Aorta (tissue), 5 donors: ENCODE data around the gene STK31. TPM values are rescaled to one million over a fixed set of nuclear protein-coding genes. Genes with fewer than 3 reads are reported as not detected.
A peak's percentile ranks its signal among the peaks of the same experiment; 100 is the strongest.
"Not testable (repeated sequence)": the region's sequence is repeated elsewhere in the genome, so short reads cannot be mapped to it uniquely, and the experiment has no call there.

Source experiments
- ATAC-seq: fragments of 200-7000 bp; cut with Tn5 transposase; one replicate; pipeline ENCODE4 v1.9.1; 2022; ENCODE audit warnings: moderate library complexity; ENCODE audit not compliant: low FRiP score
- DNase-seq, 2 donors: peaks; one replicate each; pipeline ENCODE4 v3.0.0-alpha.2; 2020
- H3K27ac ChIP-seq, 2 donors: one replicate each; pipeline ENCODE4 v1.5.1; 2013; ENCODE audit warnings: low read length in 2 of 2, mild to moderate bottlenecking in 2 of 2, moderate library complexity in 2 of 2, control low read depth in 1 of 2, inconsistent platforms in 1 of 2, low read depth in 1 of 2
- H3K27me3 ChIP-seq, 2 donors: one replicate each; pipeline ENCODE4 v1.6.1; 2013; ENCODE audit warnings: control low read depth in 1 of 2, low read length in 1 of 2, mild to moderate bottlenecking in 1 of 2, moderate library complexity in 1 of 2; ENCODE audit not compliant: insufficient read depth in 2 of 2, control insufficient read depth in 1 of 2
- H3K36me3 ChIP-seq, 2 donors: one replicate each; pipeline ENCODE4 v1.6.1; 2013; ENCODE audit warnings: control low read depth in 1 of 2, low read length in 1 of 2, mild to moderate bottlenecking in 1 of 2; ENCODE audit not compliant: insufficient read depth in 2 of 2, control insufficient read depth in 1 of 2
- H3K4me1 ChIP-seq, 2 donors: one replicate each; pipeline ENCODE4 v1.6.1; 2013; ENCODE audit warnings: low read length in 2 of 2, control low read depth in 1 of 2, mild to moderate bottlenecking in 1 of 2, moderate library complexity in 1 of 2; ENCODE audit not compliant: insufficient read depth in 2 of 2, control insufficient read depth in 1 of 2
- H3K4me3 ChIP-seq, 2 donors: one replicate each; pipeline ENCODE4 v1.5.1; 2013; ENCODE audit warnings: low read length in 2 of 2, control low read depth in 1 of 2, mild to moderate bottlenecking in 1 of 2
- H3K9me3 ChIP-seq: one replicate; pipeline ENCODE4 v1.6.1; 2013; ENCODE audit warnings: mild to moderate bottlenecking, low read length; ENCODE audit not compliant: control insufficient read depth
- WGBS, 2 donors: extraction: QIAGEN DNeasy Blood & Tissue Kit; methylation state at CpG; one replicate each; pipeline ENCODE4 v1.1.7; 2013; 5-methylcytosine and 5-hydroxymethylcytosine counted together
- intact Hi-C, 2 donors: fragments of 100-400 bp; cut with DNase I; formaldehyde crosslinking; loops; one replicate each; pipeline versions ENCODE4 v1.14.2 to v1.15.0; 2022
- polyA plus RNA-seq, 2 donors: library from polyadenylated mRNA; stranded (reverse); fragments of 200-250 nt; gene quantifications; one replicate each; pipeline ENCODE4 v1.2.3, GENCODE V29; 2013
- total RNA-seq, 2 donors: library from RNA; stranded (reverse); fragmentation: NEBNext Ultra II Directional; extraction: Animal tissue kit (Norgen Biotek cat#: 25700); gene quantifications; one replicate each; pipeline ENCODE4 v1.2.1, GENCODE V29; 2021
- donor health status: healthy with polysubstance abuse.
- donor health status: Bipolar disorder and iron deficiency.
- donor health status: DM: no; HTN: no; CAD: no.
- donor health status: DM: no; HTN: no; CAD: no.
- donor health status: DM: yes; HTN: yes; CAD: no.

The STK31 gene
- total and polyA plus RNA-seq, 4 donors: 0.13 to 2.2 (median 0.94) TPM; not detected in 1

- 7% methylated on average over 42 of the region's 42 CpGs for WGBS, 2 donors
- Histone ChIP-seq H3K4me1 (no peaks in the 10 kb centered on the region), H3K36me3 (no peaks in the 10 kb centered on the region), H3K4me3 (peak overlapping the region; percentile 73 to 85), H3K27me3 (no peaks in the 10 kb centered on the region), H3K27ac (peak overlapping the region in 1 of 2 donors; percentile 29), H3K9me3 (no peaks in the 10 kb centered on the region)
- intact Hi-C loops: loop anchor here (5.0 kb wide), 1 partner anchor 83 kb away; the partner anchor contains the start of gene CCDC126 (in 2 of the 2)
- DNase-seq (peak; percentile 70 to 81), ATAC-seq (peak; percentile 80)
Observed at GRCh38 chr7:23680414-23681405, 29.3 kb upstream of the STK31 start.

DNA sequence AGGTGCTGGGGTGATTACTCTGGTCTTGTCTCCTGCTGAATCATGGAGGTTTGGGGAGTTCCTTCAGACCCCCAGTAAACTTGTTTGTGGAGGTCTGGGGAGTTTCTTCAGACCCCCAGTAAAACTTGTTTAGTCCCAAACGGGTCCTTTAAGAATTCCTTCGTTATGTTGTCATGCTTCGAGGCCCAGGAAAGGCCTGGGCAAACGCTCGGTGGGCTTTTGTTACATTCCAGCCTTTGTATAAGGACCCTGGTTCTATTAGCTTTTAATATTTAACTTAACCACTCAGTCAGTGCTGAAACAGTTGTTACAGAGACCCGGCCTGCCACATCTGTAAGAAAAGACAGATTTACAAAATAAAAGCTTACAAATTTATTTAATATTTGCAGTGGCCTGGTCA lies 26.0 kb upstream of the STK31 start:
- not testable (repeated sequence) for ATAC-seq
- intact Hi-C loops: loop anchor here (5.0 kb wide), 1 partner anchor 87 kb away; the partner anchor contains the start of gene CCDC126 (in 2 of the 2)

DNA sequence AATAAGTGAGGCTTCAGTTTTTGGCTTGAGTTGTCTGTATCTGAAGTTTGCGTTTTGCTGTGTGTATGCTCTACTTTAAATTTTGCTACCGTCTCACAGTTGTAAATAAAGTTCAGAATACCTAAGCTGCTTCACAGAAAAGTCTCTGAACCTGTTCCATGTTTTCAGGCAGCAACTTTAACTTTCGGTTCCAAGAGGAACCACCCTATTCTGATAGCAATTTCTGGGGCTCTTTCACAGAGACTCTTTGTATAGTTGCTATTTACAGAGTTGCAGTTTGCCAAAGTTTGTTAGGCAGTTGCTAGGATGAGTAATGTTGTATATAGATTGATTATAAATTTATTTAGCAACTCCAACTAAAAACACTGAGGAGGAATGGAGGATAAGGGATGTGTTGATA lies 24.3 kb upstream of the STK31 start:
- Histone ChIP-seq H3K27ac (no peak overlapping the region), H3K4me3 (no peak overlapping the region), H3K4me1 (no peaks in the 10 kb centered on the region), H3K9me3 (no peaks in the 10 kb centered on the region), H3K36me3 (no peaks in the 10 kb centered on the region), H3K27me3 (no peaks in the 10 kb centered on the region)
- no peak for ATAC-seq
- 73 to 75% methylated on average over 3 of the region's 3 CpGs for WGBS, 2 donors
- DNase-seq: no peak
- intact Hi-C loops: no loop called here

More for the DNA sequence above, 26.0 kb upstream of the STK31 start:
- not testable (repeated sequence) for H3K36me3 ChIP-seq, H3K27ac ChIP-seq, H3K4me1 ChIP-seq, H3K27me3 ChIP-seq, H3K9me3 ChIP-seq, DNase-seq, H3K4me3 ChIP-seq
- WGBS, 2 donors: 61 to 69% methylated on average over 6 of the region's 6 CpGs

DNA sequence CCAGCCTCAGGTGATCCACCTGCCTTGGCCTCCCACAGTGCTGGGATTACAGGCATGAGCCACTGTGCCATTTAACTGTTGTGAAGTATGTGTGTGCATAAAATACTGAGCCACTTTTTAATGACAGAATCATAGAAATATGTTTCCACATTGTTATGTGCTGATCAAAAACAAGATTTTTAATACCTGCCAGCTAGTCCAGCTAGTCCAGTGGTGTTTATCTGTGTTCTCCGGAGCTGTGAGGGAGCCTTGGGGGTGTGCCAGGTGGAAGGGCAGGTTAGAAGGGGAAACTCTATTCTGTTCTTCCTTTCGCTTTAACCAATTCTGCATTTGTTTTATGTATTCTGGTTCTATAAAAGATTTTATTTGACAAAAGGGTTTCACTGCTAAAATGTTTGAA lies 23.0 kb upstream of the STK31 start:
- H3K9me3 ChIP-seq: no peaks in the 10 kb centered on the region
- H3K27ac ChIP-seq: no peak overlapping the region
- 41 to 48% methylated on average over 2 of the region's 2 CpGs for WGBS, 2 donors
- no peak overlapping the region for H3K4me3 ChIP-seq
- ATAC-seq (no peak), DNase-seq (no peak)
- no peaks in the 10 kb centered on the region for H3K27me3 ChIP-seq
- no peaks in the 10 kb centered on the region for H3K4me1 ChIP-seq
- intact Hi-C loops: no loop called here
- no peaks in the 10 kb centered on the region for H3K36me3 ChIP-seq

DNA sequence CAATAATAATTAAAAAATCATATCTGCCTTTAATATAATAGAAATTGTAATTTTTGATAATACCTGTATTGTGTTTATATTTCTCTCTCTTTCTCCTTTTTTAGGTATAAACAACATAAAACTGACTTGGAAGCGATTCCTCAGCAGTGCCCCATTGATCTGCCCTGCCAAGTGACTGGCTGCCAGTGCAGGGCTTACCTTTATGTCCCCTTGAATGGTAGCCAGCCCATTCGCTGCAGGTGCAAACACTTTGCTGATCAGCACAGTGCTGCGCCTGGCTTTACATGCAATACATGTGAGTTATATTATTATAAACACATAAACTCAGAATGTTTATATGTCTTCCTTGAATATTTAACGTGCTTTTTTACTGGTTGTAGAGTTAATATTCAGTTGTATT lies 20.9 kb upstream of the STK31 start:
- WGBS, 2 donors: 92 to 93% methylated on average over 4 of the region's 4 CpGs
- H3K27me3 ChIP-seq: no peaks in the 10 kb centered on the region
- no peaks in the 10 kb centered on the region for H3K9me3 ChIP-seq
- no peak overlapping the region for H3K4me3 ChIP-seq
- intact Hi-C loops: no loop called here
- no peak overlapping the region for H3K27ac ChIP-seq
- ATAC-seq (no peak), DNase-seq (no peak)
- H3K36me3 ChIP-seq: no peaks in the 10 kb centered on the region
- no peaks in the 10 kb centered on the region for H3K4me1 ChIP-seq

DNA sequence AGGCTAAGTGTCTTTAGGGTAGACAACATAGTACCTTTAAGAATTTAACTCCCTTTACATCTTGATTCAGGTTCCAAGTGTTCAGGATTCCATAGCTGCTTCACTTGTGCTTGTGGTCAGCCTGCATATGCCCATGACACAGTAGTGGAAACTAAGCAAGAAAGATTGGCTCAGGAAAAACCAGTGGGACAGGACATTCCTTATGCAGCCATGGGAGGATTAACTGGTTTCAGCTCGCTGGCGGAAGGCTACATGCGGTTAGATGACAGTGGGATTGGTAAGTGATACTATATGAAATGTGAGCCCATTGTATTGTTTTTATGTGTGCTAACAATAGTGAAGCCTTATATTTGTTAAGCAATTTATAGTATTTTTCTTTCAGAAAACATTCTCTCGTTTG lies 18.7 kb upstream of the STK31 start:
- no peak overlapping the region for H3K4me3 ChIP-seq
- DNase-seq: no peak
- no peak for ATAC-seq
- peaks cover 0 to 2% of the 10 kb centered on the region in 2 donors for H3K36me3 ChIP-seq
- H3K4me1 ChIP-seq: no peaks in the 10 kb centered on the region
- no peak overlapping the region for H3K27ac ChIP-seq
- intact Hi-C loops: no loop called here
- no peaks in the 10 kb centered on the region for H3K27me3 ChIP-seq
- WGBS, 2 donors: 90 to 91% methylated on average over 4 of the region's 4 CpGs
- no peaks in the 10 kb centered on the region for H3K9me3 ChIP-seq

DNA sequence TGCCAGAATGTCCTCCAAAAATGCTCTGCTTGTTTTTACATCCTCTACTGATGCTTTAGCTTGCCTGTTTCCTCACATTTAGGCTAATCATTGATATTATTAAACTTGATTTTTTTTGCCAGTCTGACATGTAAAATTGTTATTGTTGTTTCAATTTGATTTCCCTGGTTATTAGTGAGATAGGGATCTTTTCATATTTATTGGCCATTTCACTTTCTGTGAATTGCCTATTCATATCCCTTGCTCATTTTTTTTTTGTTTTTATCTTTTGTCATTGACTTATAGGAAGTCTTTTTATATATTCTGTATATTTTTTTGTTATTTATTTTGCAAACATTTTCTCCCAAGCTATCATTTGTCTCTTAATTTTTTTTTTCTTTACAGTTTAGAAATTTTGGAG lies 16.8 kb upstream of the STK31 start:
- peaks cover 0 to 2% of the 10 kb centered on the region in 2 donors for H3K36me3 ChIP-seq
- no peaks in the 10 kb centered on the region for H3K27me3 ChIP-seq
- no peak for ATAC-seq

DNA sequence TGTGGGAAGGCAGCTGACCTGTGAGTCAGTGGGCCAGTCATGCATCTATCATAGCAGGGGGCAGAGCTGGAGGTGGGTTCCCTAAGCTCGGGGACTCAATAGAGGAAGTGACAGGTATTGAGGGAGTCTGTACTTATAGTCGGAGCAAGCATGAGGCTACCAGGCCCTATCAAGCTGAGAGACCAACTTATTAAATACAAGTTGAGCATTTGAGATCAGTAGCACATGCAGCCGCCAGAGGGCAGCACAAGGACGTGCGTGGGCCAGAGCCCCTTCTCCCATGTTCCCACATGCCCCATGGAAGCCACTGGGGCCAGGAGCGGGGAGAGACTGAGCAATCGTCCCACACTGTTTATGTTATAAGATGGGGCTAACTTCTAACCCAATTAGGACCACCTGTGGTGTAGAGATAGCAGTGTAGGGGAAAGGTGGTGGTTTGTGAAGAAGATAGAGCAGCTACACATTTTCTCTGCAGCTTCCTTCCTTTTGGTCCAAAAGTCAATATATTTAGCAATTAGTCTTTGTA lies 13.0 kb upstream of the STK31 start:
- Histone ChIP-seq H3K4me3 (no peak overlapping the region), H3K9me3 (no peaks in the 10 kb centered on the region), H3K36me3 (peaks cover 0 to 2% of the 10 kb centered on the region in 2 donors), H3K27ac (no peak overlapping the region), H3K4me1 (no peaks in the 10 kb centered on the region), H3K27me3 (no peaks in the 10 kb centered on the region)
- no peak for ATAC-seq
- intact Hi-C loops: no loop called here
- DNase-seq: peak; percentile 58 to 83
- WGBS, 2 donors: 25 to 32% methylated on average over 5 to 7 of the region's 7 CpGs

More for the DNA sequence above, 16.8 kb upstream of the STK31 start:
- intact Hi-C loops: no loop called here
- no peak for DNase-seq
- H3K9me3 ChIP-seq: no peaks in the 10 kb centered on the region
- no peak overlapping the region for H3K27ac ChIP-seq
- H3K4me1 ChIP-seq: no peaks in the 10 kb centered on the region
- H3K4me3 ChIP-seq: no peak overlapping the region
